Heart left ventricle (tissue), 13 donors: ENCODE measurements around the gene FOSL2.

ENCODE experiments used
- CTCF ChIP-seq, 12 donors: fragments of 200-600 bp; sonication (generic) in 4 of 12; IDR thresholded peaks; one replicate each; pipeline versions ENCODE4 v1.5.0 to v1.8.0; 2018 to 2022; ENCODE audit warnings: antibody characterized with exemption in 12 of 12, mild to moderate bottlenecking in 5 of 12
- POLR2A ChIP-seq, 2 donors: fragments of 450-650 bp; IDR thresholded peaks; one replicate each; pipeline ENCODE4 v1.6.1; 2017; ENCODE audit warnings: antibody characterized with exemption in 2 of 2, mild to moderate bottlenecking in 2 of 2, moderate library complexity in 2 of 2
- donor health status: ischemic (EF 13 %, LVEDD 7.1; RV severe dilation, severe dysfunction).
- donor health status: DM: no; HTN: yes; CAD: no.
- donor health status: DM: no; HTN: no; CAD: no.
- donor health status: ischemic (EF 25% LVEDD 6.9; RV normal size, moderate dysfunction).
- donor health status: ischemic (EF 25% LVEDD 5.7; RV mildly dilated, moderate dysfunction).
- donor health status: ischemic (EF 35%, LVEDD 5.7; RV mildly dilated, moderate dysfunction).
- donor health status: nonischemic (EF 11% LVEDD 7.7; RV severe dilation, severe dysfunction).
- donor health status: DM: yes; HTN: yes; CAD: no.
- donor health status: PGD.
- donor health status: ischemic (EF 29% LVEDD 5.4; RV normal size, mild dysfunction).
- donor health status: nonischemic (EF 23%, LVEDD 6.1; RV moderate dilation, normal function).

GRCh38 chr2:28382755-28383154, 9.9 kb upstream of the FOSL2 start:
- TF ChIP-seq CTCF (IDR thresholded peaks at IDR 0.05) = no peak
- TF ChIP-seq POLR2A (IDR thresholded peaks at IDR 0.05) = no peak
